Measurements from ENCODE around the gene NAA11. TPM values are rescaled to one million over a fixed set of nuclear protein-coding genes. Genes with fewer than 3 reads are reported as not detected.
"Not testable (repeated sequence)": the region's sequence is repeated elsewhere in the genome, so short reads cannot be mapped to it uniquely, and the experiment has no call there.

The NAA11 gene
- total RNA-seq, 1 experiment from 2014 or later = not detected

DNA sequence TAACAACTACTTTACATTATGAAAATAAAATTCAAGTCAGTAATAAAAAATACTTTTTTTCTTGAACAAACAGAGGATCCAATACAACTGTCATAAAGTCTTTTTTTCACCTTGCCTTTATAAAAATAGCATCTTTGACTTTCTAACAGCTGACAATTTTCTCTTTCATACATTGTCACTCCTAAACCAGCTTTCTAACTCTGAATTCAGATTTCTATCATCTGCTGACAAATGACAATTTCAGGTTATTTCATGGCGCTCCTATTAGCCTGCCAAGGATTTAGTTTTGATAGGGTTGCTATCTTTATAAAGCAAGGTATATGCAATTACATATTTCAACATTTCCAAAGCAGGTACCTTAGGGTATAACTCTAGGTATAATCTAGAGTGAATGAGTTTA, 14.6 kb downstream of the NAA11 start:
- no peak for DNase-seq (ENCODE audit: extremely low read depth, low read depth)

DNA sequence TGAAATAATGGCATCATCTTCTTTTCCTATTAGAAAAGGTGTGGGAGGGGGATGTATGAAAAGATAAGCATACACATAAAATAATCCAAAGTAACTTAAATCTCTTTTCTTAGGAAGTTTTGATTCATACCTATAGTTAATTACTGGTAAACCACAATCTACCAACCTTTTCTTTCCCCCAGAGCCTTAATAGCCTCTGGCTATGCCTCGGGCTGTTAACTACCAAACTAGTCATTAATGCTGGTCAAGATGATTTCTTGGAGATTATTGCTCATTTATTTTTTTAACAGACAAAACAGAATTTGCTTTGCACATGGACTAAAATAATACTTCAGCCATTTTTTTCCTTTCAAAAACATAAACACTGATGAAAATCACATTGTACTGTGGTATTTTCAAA, 16.9 kb downstream of the NAA11 start:
- DNase-seq (ENCODE audit: extremely low read depth, low read depth) = no peak

DNA sequence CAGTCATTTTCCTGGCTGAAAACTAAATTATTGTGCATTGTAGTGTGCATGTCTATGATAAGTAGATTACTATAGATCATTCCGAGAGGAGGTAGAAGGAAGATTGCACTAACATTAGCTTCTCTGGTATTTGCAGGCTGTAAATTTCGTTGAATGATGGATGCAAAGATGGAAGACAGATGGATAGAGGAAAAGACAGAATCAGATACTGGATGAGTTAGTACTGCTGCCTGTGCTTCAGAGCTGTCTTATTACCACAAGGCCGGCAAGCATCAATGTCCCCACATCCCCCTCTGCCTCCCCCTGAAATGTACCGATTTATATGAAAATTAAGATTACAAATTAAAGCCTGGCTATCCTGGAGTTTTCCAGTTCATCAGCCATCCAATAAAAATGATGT, 17.7 kb downstream of the NAA11 start:
- DNase-seq (ENCODE audit: extremely low read depth, low read depth) = no peak

DNA sequence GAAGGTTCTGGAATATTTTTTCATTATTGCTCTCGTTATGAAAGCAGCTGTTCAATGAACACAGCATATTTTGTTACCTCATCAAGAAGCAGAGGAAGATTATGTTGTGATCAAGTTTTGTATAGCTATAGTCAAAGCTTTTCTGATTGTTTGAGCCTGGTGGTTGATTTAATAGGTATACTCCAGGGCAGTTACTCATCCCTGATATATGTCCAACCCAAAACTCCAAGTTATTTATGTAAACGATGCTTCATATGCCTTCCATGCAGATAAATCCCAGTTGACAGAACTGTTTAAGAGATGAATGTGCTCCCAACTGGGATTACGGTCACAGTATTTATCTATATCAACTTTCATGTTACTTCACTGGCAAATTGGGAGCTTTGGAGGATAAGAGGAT, 19.1 kb downstream of the NAA11 start:
- no peak for DNase-seq (ENCODE audit: extremely low read depth, low read depth)

DNA sequence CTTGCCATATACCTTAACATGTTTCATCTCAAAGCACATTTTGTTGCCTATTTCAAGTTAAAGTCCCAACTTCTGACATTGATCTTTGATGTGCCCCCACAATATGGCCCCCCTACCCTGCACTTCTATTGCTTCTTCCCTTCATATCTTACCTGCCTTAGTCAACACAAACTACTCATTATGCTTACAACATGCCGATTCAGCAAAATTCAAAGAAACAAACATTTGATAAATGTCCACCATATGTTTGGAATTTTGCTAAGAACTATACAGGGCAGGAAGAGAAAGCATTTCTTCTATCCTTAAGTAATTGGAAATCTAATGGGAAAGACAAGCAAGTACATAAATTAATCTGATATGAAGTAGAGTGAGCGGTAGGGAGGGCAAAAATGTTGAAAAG, 25.6 kb downstream of the NAA11 start:
- DNase-seq (ENCODE audit: extremely low read depth, low read depth) = no peak

DNA sequence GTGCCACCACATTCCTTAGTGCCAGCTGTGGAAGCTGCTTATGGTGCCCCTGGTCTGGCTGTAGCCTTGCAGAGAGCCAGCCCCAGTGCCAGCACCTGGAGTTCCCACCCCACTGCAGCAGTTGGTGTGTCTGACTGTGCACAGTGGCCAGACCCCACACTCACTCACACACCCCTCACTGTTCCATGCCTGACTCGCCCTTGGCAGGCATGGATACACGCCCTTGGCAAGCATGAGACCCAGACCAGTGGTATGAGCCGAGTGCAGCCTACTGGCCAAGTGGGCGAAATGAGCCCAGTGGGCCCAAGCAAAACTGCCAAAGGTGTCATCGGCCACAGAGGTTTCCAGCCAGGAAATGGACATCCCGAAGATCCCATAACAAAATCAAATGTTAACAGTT, 27.4 kb downstream of the NAA11 start:
- no peak for DNase-seq (ENCODE audit: extremely low read depth, low read depth)

DNA sequence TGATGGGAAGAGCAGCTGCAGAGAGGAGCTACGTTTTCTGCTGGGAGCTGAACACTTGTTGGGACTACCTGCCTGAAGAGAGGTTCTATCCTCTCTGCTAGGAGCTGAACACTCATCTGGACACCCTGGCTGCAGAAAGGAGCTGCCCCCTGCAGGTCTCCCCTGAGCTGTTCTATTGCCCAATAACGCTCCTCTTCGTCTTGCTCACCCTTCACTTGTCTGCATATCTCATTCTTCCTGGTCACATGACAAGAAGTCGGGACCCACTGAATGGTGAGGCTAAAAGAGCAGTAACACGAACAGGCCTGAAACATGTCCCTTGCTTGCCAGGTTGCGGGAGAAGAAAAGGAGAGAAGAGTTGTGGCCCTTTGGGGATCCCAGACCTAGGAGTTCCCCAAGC, 27.8 kb downstream of the NAA11 start:
- DNase-seq (ENCODE audit: extremely low read depth, low read depth) = no peak

DNA sequence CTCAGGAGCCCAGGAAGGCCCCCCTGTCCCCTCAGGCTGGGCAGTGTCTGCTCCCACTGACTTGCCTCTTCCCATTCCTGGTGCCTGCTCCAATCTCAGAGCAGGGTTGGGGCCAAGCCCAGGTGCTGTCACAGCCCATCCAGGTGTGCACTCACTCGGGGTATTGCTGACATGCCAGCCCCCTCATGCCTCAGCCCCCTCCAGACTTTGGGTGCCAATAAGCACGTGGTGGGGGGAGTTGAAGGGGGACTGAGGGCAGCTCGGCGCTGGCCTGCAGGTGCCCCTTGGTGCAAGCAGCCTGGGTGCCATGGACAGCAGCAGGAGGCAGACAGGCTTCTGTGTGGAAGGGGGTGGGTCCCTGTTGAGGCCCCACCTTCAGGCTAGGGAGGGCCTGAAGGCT, 28.4 kb downstream of the NAA11 start:
- no peak for DNase-seq (ENCODE audit: extremely low read depth, low read depth)

DNA sequence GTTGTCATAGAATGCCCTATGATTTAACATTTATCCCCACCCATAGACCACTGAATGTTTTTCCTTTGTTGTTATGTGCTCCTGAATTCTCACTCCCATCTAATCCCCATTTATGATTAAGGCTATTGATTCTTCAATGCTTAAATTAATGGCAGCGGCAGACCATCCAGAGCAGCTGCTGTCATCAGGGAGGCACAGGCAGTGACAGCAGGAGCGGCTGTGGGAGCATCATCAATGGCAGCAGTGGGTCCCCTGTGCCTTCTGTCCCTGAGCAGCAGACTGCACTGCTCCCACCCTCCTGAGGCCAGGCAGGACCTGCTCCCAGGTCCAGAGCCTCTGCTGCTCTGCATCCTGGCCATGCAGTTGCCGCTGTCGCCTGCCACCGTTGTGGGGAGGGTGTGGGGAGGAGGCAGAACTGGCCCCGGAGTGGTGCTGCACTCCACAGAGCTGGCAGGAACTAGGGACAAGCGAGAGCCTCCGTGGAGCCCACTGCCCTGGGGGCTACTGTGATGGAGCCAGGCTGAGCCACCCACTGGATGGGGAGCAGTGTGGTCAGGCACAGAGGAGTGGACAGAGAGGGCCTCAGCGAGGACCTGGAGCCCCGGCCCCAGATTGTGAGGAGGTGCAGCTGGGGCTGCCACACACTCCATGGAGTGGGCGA, 29.0 kb downstream of the NAA11 start:
- no peak for DNase-seq (ENCODE audit: extremely low read depth, low read depth)

DNA sequence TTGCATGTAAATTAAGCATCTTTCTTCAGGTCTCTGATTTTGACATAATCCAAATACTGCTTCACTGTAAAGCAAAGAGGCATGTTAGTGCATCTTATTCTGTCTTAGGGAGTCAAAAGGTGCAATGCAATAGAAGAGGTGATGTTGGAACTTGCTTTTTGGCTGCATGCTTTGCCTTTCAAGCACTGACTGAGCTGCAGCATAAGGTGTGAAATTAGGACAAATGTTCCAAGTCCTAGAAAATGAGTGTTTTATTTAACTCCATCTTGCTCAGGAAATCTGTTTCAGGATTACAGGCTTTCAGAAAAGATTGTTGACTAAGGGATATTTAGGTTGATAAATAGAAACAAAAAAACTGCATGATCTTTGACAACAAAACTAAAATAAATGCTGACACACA, 30.8 kb downstream of the NAA11 start:
- no peak for DNase-seq (ENCODE audit: extremely low read depth, low read depth)

DNA sequence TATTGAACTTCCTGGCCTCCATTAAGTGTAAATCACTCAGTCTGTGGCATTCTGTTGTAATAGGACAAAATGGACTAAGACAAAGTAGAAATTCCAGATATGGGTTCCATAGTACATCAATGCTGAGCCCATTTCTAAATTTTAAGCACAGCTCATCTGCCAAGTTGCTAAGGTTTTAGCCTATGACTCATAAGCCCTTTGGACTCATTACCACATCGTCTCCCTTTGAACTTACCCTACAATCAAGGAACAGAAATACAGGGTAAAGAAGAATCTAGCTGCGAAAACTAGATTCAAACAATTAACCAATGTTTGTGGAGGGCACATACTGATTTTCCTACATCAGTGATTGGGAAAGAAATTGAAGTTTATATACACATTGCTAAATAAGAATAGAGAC, 31.8 kb downstream of the NAA11 start:
- no peak for DNase-seq (ENCODE audit: extremely low read depth, low read depth)

DNA sequence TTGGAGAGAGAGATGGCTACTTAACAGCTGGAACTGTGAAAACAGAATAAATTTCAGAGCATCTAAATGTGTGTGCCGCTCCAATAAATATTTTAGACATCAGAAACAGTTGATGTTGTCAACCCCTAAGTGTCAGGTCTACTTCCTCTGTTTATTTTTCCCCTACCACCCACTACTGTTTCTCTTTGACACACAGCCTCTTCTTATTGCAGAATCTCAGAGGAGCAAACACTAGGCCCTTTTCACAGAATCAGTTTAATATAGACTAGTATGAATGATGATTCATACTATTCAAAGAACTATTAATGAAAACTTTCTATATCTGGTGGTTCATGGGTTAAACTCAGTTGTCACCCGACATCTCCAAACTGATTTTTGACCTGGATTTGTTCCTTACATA, 33.9 kb downstream of the NAA11 start:
- no peak for DNase-seq (ENCODE audit: extremely low read depth, low read depth)

DNA sequence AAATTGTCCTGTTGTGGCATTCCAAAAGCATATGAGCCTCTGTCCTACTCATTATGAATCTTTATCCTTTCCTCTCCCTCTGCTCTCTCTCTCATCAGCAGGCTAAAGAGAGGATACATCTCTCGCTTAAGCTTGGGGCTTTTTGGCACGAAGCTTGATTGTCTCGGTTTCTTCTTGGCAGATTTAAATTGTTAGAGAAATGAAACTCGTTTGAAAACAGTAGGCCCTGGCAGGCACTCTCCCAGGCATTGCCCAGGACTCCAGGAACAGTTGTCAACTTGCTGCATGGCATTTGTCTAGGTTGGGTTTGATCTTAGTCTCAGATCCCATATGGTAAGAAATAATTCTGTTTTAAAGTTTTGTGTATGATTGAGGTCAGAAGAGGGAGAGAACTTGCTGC, 35.5 kb downstream of the NAA11 start:
- DNase-seq (ENCODE audit: extremely low read depth, low read depth) = no peak

DNA sequence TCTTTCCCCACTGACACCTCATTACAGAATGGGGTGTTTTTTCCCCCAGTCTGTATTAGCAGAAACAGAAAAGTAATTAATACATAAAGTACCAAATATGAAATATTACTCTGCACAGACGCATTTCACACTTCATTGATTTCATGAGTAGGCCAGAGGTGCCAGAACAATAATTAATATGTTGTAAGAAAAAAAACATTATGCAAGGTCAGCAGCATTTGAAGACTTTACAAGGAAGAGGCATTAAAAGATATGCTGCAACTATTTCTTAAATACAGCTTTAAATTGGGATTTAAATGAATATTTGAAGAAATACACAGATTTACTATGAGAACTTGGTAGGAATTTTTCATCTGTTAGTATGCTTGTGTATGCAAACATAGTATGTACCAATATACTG, 37.7 kb downstream of the NAA11 start:
- no peak for DNase-seq (ENCODE audit: extremely low read depth, low read depth)

DNA sequence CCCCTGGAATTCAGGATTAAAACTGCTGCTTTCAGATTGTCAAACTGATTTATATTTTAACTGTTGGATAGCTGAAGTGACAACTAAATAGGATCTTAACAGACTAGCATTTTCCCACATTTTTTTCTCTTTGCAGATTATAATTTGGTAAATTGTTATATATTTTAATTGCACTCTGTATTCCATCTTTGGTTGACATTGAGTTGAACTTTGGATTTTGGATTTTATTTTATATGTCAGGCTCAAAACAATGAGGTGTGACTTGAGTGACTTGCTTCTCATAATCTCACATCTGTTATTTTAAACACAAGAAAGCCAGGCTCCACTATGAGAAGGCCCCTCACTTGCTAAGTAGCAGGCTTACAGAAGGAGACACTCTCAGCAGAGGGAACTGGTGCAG, 38.1 kb downstream of the NAA11 start:
- DNase-seq (ENCODE audit: extremely low read depth, low read depth) = no peak

DNA sequence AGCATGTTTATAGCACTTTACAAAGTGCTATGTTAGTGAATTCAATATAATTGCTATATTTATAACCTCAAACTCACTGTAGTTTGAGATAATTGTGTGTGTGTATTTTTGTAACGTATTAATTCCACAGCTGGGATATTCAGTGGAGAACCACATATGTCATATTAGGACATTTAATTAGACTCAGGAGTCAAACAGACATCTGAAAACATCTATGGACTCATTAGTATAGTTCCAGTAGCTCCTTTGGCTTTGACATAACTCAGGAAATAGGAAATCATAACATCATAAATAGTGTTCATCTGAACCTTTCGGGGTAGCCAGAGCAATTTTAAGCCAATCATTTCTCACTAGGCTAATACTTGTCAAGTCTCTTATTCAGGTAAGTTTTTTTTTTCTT, 38.8 kb downstream of the NAA11 start:
- DNase-seq (ENCODE audit: extremely low read depth, low read depth) = no peak

DNA sequence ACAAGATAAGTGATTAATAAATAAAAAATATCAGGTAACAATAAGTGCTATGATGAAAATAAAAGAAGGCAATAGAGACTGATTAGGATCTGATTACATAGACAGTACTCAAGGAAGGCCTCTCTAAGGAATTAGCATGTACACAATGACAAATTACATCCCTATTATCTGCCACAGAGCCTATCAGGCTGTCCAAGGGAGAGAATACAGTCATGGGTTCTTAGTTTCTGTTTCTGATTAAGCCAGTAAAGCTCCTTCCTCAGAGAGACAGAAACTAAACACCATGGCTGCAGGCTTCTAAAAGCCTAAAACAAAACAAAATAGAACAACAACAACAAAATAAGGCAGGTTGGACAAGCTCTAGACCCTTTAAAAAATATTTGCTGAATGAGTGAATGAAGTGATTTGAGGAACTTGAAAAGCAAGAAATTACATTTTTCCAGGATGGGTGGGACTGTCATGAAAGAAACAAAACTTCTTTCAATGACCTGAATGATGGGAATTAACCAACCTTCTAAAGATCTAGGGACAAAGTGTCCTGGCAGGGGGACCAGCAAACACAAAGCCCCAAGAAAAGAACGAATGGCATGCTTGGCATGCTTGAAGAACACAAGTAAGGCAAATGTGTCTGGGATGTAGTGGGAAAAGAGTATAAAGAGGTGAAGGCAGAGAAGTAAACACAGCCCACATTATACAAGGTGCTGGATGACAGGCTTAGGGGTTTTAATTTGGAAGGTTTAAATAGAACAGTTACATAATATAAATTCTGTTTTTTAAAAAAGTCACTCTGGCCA, 44.1 kb downstream of the NAA11 start:
- no peak for DNase-seq (ENCODE audit: extremely low read depth, low read depth)

DNA sequence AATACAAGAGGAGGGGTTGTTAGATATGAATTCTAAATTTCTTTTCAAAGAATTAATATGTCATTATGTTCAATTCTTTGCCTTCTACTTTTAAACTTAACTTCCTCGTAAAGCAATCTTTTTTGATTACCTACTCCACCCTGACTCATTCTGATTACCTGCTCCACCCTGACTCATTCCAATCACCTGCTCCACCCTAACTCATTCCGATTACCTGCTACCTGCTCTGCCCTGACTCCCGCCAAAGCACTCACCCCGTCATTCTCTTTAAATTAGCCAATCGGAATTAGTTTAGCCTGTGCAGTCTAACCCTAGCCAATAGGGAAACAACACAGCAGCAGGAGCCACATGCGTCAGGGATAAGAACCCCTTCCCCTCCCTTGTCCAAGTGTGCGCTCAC, 48.4 kb downstream of the NAA11 start:
- DNase-seq (ENCODE audit: extremely low read depth, low read depth) = not testable (repeated sequence)

DNA sequence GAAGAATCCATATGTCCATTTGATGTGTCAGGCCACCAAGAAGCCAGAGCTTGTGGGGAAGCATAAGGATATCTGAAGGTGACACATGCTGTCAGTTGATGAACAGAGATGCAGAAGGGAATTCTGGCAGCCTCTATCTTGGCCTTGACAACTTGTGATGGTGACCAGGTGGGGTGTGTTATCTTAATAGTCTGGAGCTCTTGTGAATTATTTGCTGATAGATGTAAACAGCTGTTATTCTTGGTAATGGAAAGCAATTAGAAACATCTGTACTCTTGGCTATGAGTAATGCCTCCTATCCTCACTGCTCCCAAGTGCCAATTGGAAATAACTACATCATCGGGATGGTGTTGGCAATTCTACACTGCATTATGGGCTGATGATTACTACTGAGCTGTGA, 51.9 kb downstream of the NAA11 start:
- no peak for DNase-seq (ENCODE audit: extremely low read depth, low read depth)

DNA sequence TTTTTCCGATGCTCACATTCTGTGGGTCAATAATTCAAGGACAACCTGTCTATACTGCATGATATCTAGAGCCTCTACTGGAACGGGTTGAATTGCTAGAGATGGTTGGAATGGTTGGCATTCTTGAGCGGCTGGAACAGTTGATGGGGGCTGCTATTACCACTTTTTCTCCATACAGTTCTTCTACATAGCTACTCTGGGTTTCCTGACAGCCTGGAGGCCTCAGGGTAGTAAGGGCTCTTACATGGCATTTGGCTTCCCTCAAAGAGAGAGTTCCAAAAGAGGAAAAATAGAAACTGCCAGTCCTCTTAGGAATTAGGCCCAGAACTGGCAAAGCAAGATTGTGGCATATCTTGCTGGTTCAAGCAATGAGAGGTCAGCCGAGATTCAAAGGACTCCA, 53.1 kb downstream of the NAA11 start:
- no peak for DNase-seq (ENCODE audit: extremely low read depth, low read depth)

DNA sequence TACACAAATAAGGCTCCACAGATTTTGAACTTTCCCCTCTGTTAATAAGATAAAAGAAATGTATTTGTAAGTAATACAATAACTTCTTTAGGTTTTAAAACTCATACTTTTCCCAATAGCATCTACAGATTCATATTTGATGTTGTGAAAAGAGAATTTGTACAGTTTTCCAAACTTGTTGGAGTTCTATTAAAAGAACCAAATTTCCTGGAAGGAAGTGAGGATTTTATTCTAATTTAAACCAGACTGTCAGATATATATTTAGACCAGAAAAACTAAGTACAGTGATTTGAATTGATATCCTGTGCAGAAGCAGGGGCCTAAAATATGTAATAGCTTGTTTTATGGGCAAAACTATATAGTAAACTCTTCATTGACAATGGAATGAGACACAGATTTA, 53.7 kb downstream of the NAA11 start:
- DNase-seq (ENCODE audit: extremely low read depth, low read depth) = no peak

DNA sequence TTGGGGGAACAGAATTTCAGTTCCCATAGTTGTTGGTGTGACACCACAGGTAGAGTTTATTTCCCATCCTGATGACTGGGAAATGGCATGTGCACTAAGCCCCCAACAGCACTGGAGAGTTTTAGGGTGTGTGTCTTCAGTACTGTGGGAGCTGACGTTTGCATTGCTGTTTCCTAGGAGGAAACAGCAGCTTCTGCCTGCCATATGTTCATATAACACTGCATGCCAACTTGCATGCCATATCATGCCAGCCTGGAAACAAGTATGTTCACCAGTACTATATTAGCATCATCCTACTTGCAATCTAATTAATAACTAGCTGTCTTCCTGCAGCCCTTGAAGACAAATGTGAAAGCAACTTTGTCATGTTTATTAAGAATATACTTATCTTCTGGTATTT, 58.2 kb downstream of the NAA11 start:
- DNase-seq (ENCODE audit: extremely low read depth, low read depth) = no peak

Data from NCI-H460 (cell line).